SK-N-SH (cell line): ENCODE results near the gene SLC38A3.

Experiments used
- POLR2AphosphoS5 ChIP-seq: IDR thresholded peaks from 2 replicates; pipeline ENCODE4 v1.6.1; 2012; ENCODE audit warnings: low read depth, low read length
- TF ChIP-seq, protein P1 (sequence below): fragments of 200-600 bp; sonication (generic); IDR thresholded peaks from 2 replicates; pipeline ENCODE4 v1.6.1; 2017; ENCODE audit warnings: antibody characterized with exemption, mild to moderate bottlenecking, moderate library complexity

DNA sequence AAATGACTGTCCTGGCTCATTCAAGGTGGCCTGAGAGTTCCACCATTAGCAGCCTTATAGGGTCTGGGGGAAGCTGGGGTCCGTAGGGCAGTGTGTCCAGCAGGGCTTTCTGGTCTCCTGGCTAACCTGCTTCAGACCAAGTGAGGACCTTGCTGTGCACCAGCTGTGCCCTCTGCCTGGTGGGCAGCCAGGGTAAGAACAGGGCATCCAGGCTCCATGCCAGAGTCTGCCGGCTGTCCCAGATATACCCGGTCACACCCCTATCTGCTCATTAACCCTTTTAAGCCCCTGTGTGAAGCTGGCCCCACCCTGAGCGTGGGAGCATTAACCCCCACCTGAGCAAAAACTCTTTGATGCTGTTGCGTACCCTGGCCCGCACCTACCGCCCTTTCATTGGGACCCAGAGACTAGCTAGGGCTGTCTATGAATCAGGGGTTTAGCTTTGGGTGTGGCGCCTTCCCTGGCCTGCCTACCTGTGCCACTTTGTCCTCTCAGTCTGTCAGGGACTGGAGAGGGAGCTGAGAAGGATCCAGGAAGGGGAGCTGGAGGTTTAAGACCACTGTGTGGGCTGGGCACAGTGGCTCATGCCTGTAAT is 32.3 kb upstream of the SLC38A3 start:
- no peak for TF ChIP-seq POLR2AphosphoS5
- TF ChIP-seq, protein P1, sequence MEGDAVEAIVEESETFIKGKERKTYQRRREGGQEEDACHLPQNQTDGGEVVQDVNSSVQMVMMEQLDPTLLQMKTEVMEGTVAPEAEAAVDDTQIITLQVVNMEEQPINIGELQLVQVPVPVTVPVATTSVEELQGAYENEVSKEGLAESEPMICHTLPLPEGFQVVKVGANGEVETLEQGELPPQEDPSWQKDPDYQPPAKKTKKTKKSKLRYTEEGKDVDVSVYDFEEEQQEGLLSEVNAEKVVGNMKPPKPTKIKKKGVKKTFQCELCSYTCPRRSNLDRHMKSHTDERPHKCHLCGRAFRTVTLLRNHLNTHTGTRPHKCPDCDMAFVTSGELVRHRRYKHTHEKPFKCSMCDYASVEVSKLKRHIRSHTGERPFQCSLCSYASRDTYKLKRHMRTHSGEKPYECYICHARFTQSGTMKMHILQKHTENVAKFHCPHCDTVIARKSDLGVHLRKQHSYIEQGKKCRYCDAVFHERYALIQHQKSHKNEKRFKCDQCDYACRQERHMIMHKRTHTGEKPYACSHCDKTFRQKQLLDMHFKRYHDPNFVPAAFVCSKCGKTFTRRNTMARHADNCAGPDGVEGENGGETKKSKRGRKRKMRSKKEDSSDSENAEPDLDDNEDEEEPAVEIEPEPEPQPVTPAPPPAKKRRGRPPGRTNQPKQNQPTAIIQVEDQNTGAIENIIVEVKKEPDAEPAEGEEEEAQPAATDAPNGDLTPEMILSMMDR: no peak
